ENCODE results near the gene C11orf97.

The C11orf97 gene

DNA sequence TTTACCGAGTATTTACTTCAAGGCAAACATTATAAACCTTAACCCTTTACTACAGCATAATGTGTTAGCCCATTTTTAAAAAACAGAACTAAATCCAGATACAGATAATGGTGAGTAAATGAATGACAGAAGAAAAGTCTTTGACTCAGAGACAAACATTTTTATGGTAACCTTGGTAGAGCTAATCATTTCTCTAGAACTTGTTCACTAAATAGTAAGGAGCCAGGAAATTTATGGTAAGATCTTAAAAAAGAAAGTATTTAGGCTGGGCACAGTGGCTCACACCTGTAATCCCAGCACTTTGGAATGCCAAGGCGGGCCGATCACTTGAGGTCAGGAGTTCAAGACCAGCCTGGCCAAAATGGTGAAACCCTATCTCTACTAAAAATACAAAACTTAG is 19.9 kb downstream of the C11orf97 start:
- H3K9me3 ChIP-seq (ENCODE audit: control insufficient read depth, low read length) = no peaks in the 10 kb centered on the region
- no peak overlapping the region for H3K4me3 ChIP-seq (ENCODE audit: low read length)
- H3K36me3 ChIP-seq (ENCODE audit: control insufficient read depth, insufficient read depth, low read length) = no peaks in the 10 kb centered on the region
- no peak overlapping the region for H3K9ac ChIP-seq (ENCODE audit: low read length)
- H3K27me3 ChIP-seq (ENCODE audit: control insufficient read depth, insufficient read depth, low read length) = no peaks in the 10 kb centered on the region
- H3K4me1 ChIP-seq (ENCODE audit: control insufficient read depth, insufficient read depth, low read length) = peaks cover 13% of the 10 kb centered on the region

- no peak overlapping the region for H3K4me3 ChIP-seq (ENCODE audit: low read length)
- H3K9me3 ChIP-seq (ENCODE audit: control insufficient read depth, low read length) = no peaks in the 10 kb centered on the region
- no peaks in the 10 kb centered on the region for H3K27me3 ChIP-seq (ENCODE audit: control insufficient read depth, insufficient read depth, low read length)
- no peak overlapping the region for H3K9ac ChIP-seq (ENCODE audit: low read length)
- peaks cover 20% of the 10 kb centered on the region for H3K4me1 ChIP-seq (ENCODE audit: control insufficient read depth, insufficient read depth, low read length)
- no peaks in the 10 kb centered on the region for H3K36me3 ChIP-seq (ENCODE audit: control insufficient read depth, insufficient read depth, low read length)
Measured at GRCh38 chr11:94533206-94533605, 20.9 kb downstream of the C11orf97 start.

DNA sequence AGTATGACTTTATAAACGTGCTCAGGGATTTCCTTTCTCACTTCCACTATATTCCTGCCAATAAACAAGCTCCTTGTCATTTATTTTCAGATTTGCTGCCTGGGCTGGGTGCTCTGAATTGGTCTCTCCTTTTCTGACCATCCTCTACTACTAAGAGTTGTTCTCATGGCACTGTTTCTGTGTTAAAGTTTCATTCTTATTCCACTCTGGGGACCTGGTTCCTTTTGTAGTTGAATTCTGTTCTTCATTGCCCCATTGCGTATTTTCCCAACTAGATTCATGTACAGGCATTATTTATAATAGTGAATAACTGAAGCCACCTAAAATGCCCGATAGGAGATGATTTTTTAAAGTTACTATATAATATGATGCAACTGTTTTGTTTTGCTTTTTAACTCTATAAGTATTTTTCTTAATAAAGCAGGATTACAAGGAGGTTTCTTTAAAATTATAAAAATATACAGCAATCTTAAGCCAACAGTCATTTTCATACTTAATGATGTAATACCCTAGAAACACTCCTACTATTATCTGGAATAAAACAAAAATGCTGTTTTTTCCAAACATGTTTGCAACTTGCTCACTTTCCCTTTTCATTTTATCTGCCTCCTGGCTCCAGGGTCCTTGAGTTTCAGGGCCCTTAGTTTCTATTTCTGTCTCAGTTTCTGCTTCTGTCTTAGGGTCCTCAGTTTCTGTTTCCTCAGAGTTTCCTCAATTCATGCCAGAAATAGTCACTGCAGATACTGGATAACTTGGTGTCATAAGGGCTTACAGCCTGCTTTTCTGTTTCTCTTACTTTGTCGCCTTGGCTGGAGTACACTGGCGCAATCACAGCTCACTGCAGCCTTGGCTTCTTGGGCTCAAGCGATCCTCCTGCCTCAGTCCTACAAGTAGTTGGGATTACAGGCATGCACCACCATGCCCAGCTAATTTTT is 21.7 kb downstream of the C11orf97 start:
- Histone ChIP-seq H3K4me3 (ENCODE audit: low read length) (no peak overlapping the region), H3K27me3 (ENCODE audit: control insufficient read depth, insufficient read depth, low read length) (no peaks in the 10 kb centered on the region), H3K4me1 (ENCODE audit: control insufficient read depth, insufficient read depth, low read length) (peaks cover 20% of the 10 kb centered on the region), H3K9me3 (ENCODE audit: control insufficient read depth, low read length) (no peaks in the 10 kb centered on the region), H3K36me3 (ENCODE audit: control insufficient read depth, insufficient read depth, low read length) (no peaks in the 10 kb centered on the region), H3K9ac (ENCODE audit: low read length) (no peak overlapping the region)

GRCh38 chr11:94536386-94536785 is 24.1 kb downstream of the C11orf97 start:
- Histone ChIP-seq H3K4me3 (ENCODE audit: low read length) (no peak overlapping the region), H3K9ac (ENCODE audit: low read length) (no peak overlapping the region), H3K4me1 (ENCODE audit: control insufficient read depth, insufficient read depth, low read length) (peaks cover 41% of the 10 kb centered on the region), H3K27me3 (ENCODE audit: control insufficient read depth, insufficient read depth, low read length) (no peaks in the 10 kb centered on the region), H3K36me3 (ENCODE audit: control insufficient read depth, insufficient read depth, low read length) (no peaks in the 10 kb centered on the region), H3K9me3 (ENCODE audit: control insufficient read depth, low read length) (no peaks in the 10 kb centered on the region)

DNA sequence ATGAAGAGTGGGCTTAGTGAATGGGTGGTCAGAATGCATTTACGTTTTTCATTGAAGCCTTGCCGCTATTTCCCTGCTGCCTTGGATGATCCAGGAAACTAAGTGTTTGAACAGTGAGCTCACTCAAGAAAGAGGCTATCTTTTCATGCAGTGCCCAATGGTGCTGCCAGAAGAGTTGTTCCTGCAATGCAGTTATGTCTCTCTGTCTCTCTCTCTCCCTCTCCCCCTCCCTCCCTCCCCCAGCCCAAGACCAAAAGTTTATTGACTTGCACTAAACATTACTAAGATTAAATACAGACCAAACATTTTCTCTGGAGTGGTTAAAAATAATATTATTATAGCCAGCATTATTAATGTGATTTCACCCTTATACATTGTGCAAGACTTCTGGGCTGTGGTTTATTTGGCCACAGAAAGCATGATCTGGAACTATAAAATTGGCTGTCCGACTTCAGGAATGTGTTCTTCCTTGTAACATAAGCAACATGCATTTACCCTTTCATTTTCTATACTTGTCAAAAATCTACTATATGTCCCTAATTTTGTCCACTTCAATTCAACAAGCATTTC is 24.9 kb downstream of the C11orf97 start:
- H3K9ac ChIP-seq (ENCODE audit: low read length) = no peak overlapping the region
- H3K9me3 ChIP-seq (ENCODE audit: control insufficient read depth, low read length) = no peaks in the 10 kb centered on the region
- H3K36me3 ChIP-seq (ENCODE audit: control insufficient read depth, insufficient read depth, low read length) = no peaks in the 10 kb centered on the region
- H3K4me1 ChIP-seq (ENCODE audit: control insufficient read depth, insufficient read depth, low read length) = peaks cover 47% of the 10 kb centered on the region
- no peaks in the 10 kb centered on the region for H3K27me3 ChIP-seq (ENCODE audit: control insufficient read depth, insufficient read depth, low read length)
- H3K4me3 ChIP-seq (ENCODE audit: low read length) = no peak overlapping the region

GRCh38 chr11:94539420-94539819 is 27.2 kb downstream of the C11orf97 start:
- Histone ChIP-seq H3K4me1 (ENCODE audit: control insufficient read depth, insufficient read depth, low read length) (peaks cover 57% of the 10 kb centered on the region), H3K4me3 (ENCODE audit: low read length) (no peak overlapping the region), H3K36me3 (ENCODE audit: control insufficient read depth, insufficient read depth, low read length) (no peaks in the 10 kb centered on the region), H3K9ac (ENCODE audit: low read length) (peak overlapping the region; percentile 35), H3K9me3 (ENCODE audit: control insufficient read depth, low read length) (no peaks in the 10 kb centered on the region), H3K27me3 (ENCODE audit: control insufficient read depth, insufficient read depth, low read length) (no peaks in the 10 kb centered on the region)

- peak within 1 kb of the TSS; percentile 58 for H3K4me3 ChIP-seq (ENCODE audit: low read length)
- H3K36me3 ChIP-seq (ENCODE audit: control insufficient read depth, insufficient read depth, low read length) = no peaks in the 10 kb centered on the region
- H3K9me3 ChIP-seq (ENCODE audit: control insufficient read depth, low read length) = no peaks in the 10 kb centered on the region
- peak within 1 kb of the TSS; percentile 85 for H3K9ac ChIP-seq (ENCODE audit: low read length)
- no peaks in the 10 kb centered on the region for H3K27me3 ChIP-seq (ENCODE audit: control insufficient read depth, insufficient read depth, low read length)
- H3K4me1 ChIP-seq (ENCODE audit: control insufficient read depth, insufficient read depth, low read length) = peaks cover 39% of the 10 kb centered on the region
Measured at GRCh38 chr11:94543695-94544645, 31.7 kb downstream of the C11orf97 start, which contains the start of gene FUT4. TSS of gene FUT4 (plus strand) at chr11:94543921. CDS start at chr11:94544134, 213 bp downstream.

DNA sequence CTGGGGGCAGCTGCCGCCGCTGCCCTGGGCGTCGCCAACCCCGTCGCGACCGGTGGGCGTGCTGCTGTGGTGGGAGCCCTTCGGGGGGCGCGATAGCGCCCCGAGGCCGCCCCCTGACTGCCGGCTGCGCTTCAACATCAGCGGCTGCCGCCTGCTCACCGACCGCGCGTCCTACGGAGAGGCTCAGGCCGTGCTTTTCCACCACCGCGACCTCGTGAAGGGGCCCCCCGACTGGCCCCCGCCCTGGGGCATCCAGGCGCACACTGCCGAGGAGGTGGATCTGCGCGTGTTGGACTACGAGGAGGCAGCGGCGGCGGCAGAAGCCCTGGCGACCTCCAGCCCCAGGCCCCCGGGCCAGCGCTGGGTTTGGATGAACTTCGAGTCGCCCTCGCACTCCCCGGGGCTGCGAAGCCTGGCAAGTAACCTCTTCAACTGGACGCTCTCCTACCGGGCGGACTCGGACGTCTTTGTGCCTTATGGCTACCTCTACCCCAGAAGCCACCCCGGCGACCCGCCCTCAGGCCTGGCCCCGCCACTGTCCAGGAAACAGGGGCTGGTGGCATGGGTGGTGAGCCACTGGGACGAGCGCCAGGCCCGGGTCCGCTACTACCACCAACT is 32.5 kb downstream of the C11orf97 start:
- no peaks in the 10 kb centered on the region for H3K36me3 ChIP-seq (ENCODE audit: control insufficient read depth, insufficient read depth, low read length)
- H3K27me3 ChIP-seq (ENCODE audit: control insufficient read depth, insufficient read depth, low read length) = no peaks in the 10 kb centered on the region
- no peaks in the 10 kb centered on the region for H3K9me3 ChIP-seq (ENCODE audit: control insufficient read depth, low read length)
- H3K4me3 ChIP-seq (ENCODE audit: low read length) = peak overlapping the region; percentile 26
- H3K4me1 ChIP-seq (ENCODE audit: control insufficient read depth, insufficient read depth, low read length) = peaks cover 38% of the 10 kb centered on the region
- H3K9ac ChIP-seq (ENCODE audit: low read length) = peak overlapping the region; percentile 85

DNA sequence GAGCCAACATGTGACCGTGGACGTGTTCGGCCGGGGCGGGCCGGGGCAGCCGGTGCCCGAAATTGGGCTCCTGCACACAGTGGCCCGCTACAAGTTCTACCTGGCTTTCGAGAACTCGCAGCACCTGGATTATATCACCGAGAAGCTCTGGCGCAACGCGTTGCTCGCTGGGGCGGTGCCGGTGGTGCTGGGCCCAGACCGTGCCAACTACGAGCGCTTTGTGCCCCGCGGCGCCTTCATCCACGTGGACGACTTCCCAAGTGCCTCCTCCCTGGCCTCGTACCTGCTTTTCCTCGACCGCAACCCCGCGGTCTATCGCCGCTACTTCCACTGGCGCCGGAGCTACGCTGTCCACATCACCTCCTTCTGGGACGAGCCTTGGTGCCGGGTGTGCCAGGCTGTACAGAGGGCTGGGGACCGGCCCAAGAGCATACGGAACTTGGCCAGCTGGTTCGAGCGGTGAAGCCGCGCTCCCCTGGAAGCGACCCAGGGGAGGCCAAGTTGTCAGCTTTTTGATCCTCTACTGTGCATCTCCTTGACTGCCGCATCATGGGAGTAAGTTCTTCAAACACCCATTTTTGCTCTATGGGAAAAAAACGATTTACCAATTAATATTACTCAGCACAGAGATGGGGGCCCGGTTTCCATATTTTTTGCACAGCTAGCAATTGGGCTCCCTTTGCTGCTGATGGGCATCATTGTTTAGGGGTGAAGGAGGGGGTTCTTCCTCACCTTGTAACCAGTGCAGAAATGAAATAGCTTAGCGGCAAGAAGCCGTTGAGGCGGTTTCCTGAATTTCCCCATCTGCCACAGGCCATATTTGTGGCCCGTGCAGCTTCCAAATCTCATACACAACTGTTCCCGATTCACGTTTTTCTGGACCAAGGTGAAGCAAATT is 33.3 kb downstream of the C11orf97 start:
- Histone ChIP-seq H3K4me1 (ENCODE audit: control insufficient read depth, insufficient read depth, low read length) (peaks cover 30% of the 10 kb centered on the region), H3K9me3 (ENCODE audit: control insufficient read depth, low read length) (no peaks in the 10 kb centered on the region), H3K4me3 (ENCODE audit: low read length) (peak overlapping the region; percentile 26), H3K27me3 (ENCODE audit: control insufficient read depth, insufficient read depth, low read length) (no peaks in the 10 kb centered on the region), H3K9ac (ENCODE audit: low read length) (peak overlapping the region; percentile 85), H3K36me3 (ENCODE audit: control insufficient read depth, insufficient read depth, low read length) (no peaks in the 10 kb centered on the region)

DNA sequence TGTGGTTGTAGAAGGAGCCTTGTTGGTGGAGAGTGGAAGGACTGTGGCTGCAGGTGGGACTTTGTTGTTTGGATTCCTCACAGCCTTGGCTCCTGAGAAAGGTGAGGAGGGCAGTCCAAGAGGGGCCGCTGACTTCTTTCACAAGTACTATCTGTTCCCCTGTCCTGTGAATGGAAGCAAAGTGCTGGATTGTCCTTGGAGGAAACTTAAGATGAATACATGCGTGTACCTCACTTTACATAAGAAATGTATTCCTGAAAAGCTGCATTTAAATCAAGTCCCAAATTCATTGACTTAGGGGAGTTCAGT is 33.9 kb downstream of the C11orf97 start:
- Histone ChIP-seq H3K9ac (ENCODE audit: low read length) (peak overlapping the region; percentile 85), H3K27me3 (ENCODE audit: control insufficient read depth, insufficient read depth, low read length) (no peaks in the 10 kb centered on the region), H3K4me1 (ENCODE audit: control insufficient read depth, insufficient read depth, low read length) (peaks cover 24% of the 10 kb centered on the region), H3K36me3 (ENCODE audit: control insufficient read depth, insufficient read depth, low read length) (no peaks in the 10 kb centered on the region), H3K4me3 (ENCODE audit: low read length) (peak overlapping the region; percentile 26), H3K9me3 (ENCODE audit: control insufficient read depth, low read length) (no peaks in the 10 kb centered on the region)

DNA sequence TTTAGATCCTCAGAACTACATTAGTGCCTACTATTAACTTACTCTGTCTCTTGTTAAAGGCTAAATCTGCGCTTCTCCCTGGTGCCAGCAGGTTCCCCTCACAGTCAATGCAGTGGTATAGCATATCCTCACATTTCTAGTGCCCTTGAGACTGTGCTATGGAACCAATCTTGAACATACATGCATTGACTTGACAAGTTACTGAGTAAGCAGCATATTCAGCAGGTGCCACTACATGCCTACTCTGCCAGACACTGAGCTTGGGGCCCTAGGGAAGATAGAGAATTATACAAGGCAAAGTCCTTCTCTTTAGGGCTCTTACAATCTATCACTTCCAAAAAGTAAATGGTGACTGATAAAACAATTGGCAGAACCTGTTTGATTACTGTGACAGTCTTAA is 34.6 kb downstream of the C11orf97 start:
- Histone ChIP-seq H3K4me1 (ENCODE audit: control insufficient read depth, insufficient read depth, low read length) (peaks cover 21% of the 10 kb centered on the region), H3K4me3 (ENCODE audit: low read length) (peak overlapping the region; percentile 26), H3K27me3 (ENCODE audit: control insufficient read depth, insufficient read depth, low read length) (no peaks in the 10 kb centered on the region), H3K9me3 (ENCODE audit: control insufficient read depth, low read length) (no peaks in the 10 kb centered on the region), H3K36me3 (ENCODE audit: control insufficient read depth, insufficient read depth, low read length) (no peaks in the 10 kb centered on the region), H3K9ac (ENCODE audit: low read length) (peak overlapping the region; percentile 1)

Measured in mucosa of stomach (tissue), 1 donor.